Measurements from ENCODE around the gene C5orf46.
"Not testable (repeated sequence)": the region's sequence is repeated elsewhere in the genome, so short reads cannot be mapped to it uniquely, and the experiment has no call there.

- TF ChIP-seq EZH2 (IDR thresholded peaks at IDR 0.05; ENCODE audit: insufficient read depth, low read length); CTCF (IDR thresholded peaks at IDR 0.05; ENCODE audit: insufficient read depth, low read depth, low read length): not testable (repeated sequence)
These were observed 34.3 kb downstream of the C5orf46 start for GRCh38 chr5:147871980-147872549.
